ENCODE data around the gene MOXD1.

GRCh38 chr6:132388291-132388690 is 13.0 kb downstream of the MOXD1 start:
- TF ChIP-seq POLR2A (IDR thresholded peaks at IDR 0.05) (no peak), CTCF (IDR thresholded peaks at IDR 0.05) (no peak), EP300 (IDR thresholded peaks at IDR 0.05; ENCODE audit: low read depth) (no peak)
